ENCODE results near the gene NLE1.
A peak's percentile ranks its signal among the peaks of the same experiment; 100 is the strongest.
"Not testable (repeated sequence)": the region's sequence is repeated elsewhere in the genome, so short reads cannot be mapped to it uniquely, and the experiment has no call there.

NLE1 gene

GRCh38 chr17:35184274-35184673, 42.2 kb upstream of the NLE1 start:
- no peak for DNase-seq (ENCODE audit: low read depth)
- no peak overlapping the region for H3K4me3 ChIP-seq (ENCODE audit: low read depth, low read length)
- no peak for TF ChIP-seq CTCF (IDR thresholded peaks at IDR 0.05; ENCODE audit: insufficient read depth, low read depth, low read length, missing control alignments)

GRCh38 chr17:35183332-35183731, 41.2 kb upstream of the NLE1 start:
- peak; percentile 8 for DNase-seq (ENCODE audit: low read depth)
- TF ChIP-seq CTCF (IDR thresholded peaks at IDR 0.05; ENCODE audit: insufficient read depth, low read depth, low read length, missing control alignments), result no peak
- no peak overlapping the region for H3K4me3 ChIP-seq (ENCODE audit: low read depth, low read length)

- not testable (repeated sequence) for H3K4me3 ChIP-seq (ENCODE audit: low read depth, low read length); DNase-seq (ENCODE audit: low read depth)
These were observed 37.3 kb upstream of the NLE1 start for GRCh38 chr17:35179379-35179778.

- DNase-seq (ENCODE audit: low read depth), result no peak
- TF ChIP-seq CTCF (IDR thresholded peaks at IDR 0.05; ENCODE audit: insufficient read depth, low read depth, low read length, missing control alignments), result no peak
- H3K4me3 ChIP-seq (ENCODE audit: low read depth, low read length), result no peak overlapping the region
These were observed 34.8 kb upstream of the NLE1 start for GRCh38 chr17:35176897-35177296.

- no peak for DNase-seq (ENCODE audit: low read depth)
- TF ChIP-seq CTCF (IDR thresholded peaks at IDR 0.05; ENCODE audit: insufficient read depth, low read depth, low read length, missing control alignments), result no peak
- H3K4me3 ChIP-seq (ENCODE audit: low read depth, low read length), result no peak overlapping the region
These were observed 33.7 kb upstream of the NLE1 start for GRCh38 chr17:35175638-35176415.

GRCh38 chr17:35174835-35175334, 32.8 kb upstream of the NLE1 start:
- no peak overlapping the region for H3K4me3 ChIP-seq (ENCODE audit: low read depth, low read length)
- no peak for DNase-seq (ENCODE audit: low read depth)
- TF ChIP-seq CTCF (IDR thresholded peaks at IDR 0.05; ENCODE audit: insufficient read depth, low read depth, low read length, missing control alignments), result no peak

GRCh38 chr17:35172321-35172720, 30.2 kb upstream of the NLE1 start:
- not testable (repeated sequence) for H3K4me3 ChIP-seq (ENCODE audit: low read depth, low read length); DNase-seq (ENCODE audit: low read depth)

GRCh38 chr17:35171834-35172233, 29.7 kb upstream of the NLE1 start:
- no peak overlapping the region for H3K4me3 ChIP-seq (ENCODE audit: low read depth, low read length)
- no peak for TF ChIP-seq CTCF (IDR thresholded peaks at IDR 0.05; ENCODE audit: insufficient read depth, low read depth, low read length, missing control alignments)
- no peak for DNase-seq (ENCODE audit: low read depth)

Measured in GM12865 (cell line).